ENCODE results near the gene KAZALD1. TPM values are rescaled to one million over a fixed set of nuclear protein-coding genes. Genes with fewer than 3 reads are reported as not detected.

Gene KAZALD1
- total RNA-seq, 1 experiment from 2014 or later: 1.8 TPM

DNA sequence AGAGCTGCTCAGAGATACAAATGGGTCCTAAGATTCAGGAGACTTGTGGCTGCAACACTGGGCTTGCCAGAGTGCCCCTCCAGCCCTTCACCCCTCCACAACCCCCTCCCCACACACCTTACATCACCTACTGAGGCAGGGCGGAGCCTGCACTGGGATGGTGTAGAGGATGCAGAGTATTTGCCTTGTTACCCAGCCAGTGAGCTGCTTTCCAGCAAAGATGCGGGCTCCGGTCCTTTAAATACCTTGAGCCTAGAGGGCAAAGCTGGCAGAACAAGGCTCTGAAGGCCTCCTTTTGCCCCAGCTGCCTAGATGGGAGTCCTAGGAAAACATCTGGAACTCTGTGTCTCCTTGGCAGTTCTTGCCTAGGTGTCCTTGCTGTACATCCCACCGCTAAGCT lies 34.6 kb downstream of the KAZALD1 start:
- TF ChIP-seq, protein P1, sequence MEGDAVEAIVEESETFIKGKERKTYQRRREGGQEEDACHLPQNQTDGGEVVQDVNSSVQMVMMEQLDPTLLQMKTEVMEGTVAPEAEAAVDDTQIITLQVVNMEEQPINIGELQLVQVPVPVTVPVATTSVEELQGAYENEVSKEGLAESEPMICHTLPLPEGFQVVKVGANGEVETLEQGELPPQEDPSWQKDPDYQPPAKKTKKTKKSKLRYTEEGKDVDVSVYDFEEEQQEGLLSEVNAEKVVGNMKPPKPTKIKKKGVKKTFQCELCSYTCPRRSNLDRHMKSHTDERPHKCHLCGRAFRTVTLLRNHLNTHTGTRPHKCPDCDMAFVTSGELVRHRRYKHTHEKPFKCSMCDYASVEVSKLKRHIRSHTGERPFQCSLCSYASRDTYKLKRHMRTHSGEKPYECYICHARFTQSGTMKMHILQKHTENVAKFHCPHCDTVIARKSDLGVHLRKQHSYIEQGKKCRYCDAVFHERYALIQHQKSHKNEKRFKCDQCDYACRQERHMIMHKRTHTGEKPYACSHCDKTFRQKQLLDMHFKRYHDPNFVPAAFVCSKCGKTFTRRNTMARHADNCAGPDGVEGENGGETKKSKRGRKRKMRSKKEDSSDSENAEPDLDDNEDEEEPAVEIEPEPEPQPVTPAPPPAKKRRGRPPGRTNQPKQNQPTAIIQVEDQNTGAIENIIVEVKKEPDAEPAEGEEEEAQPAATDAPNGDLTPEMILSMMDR (IDR thresholded peaks at IDR 0.05; ENCODE audit: unreplicated experiment): no peak
- intact Hi-C loops (cut with micrococcal nuclease; ENCODE audit: unreplicated experiment): no loop called here
- no peak overlapping the region for H3K27ac Mint-ChIP-seq (ENCODE audit: unreplicated experiment)
- no peak for DNase-seq
- H3K4me3 Mint-ChIP-seq (ENCODE audit: low read depth, unreplicated experiment): no peak overlapping the region
- CTCF ChIA-PET: interaction anchor here (0.6 to 4.4 kb wide), 5 partner anchors 9 to 47 kb away, joined by 3 to 116 read pairs (median 5); no protein-coding TSS in a partner anchor
- peaks cover 2% of the 10 kb centered on the region for H3K4me1 Mint-ChIP-seq (ENCODE audit: low read depth, unreplicated experiment)
- H3K9me3 Mint-ChIP-seq (ENCODE audit: low read depth, unreplicated experiment): no peaks in the 10 kb centered on the region
- no TSS peak for BruUV-seq (replicated peaks)
- H3K27me3 Mint-ChIP-seq (ENCODE audit: unreplicated experiment): peaks cover 53% of the 10 kb centered on the region
- no peaks in the 10 kb centered on the region for H3K36me3 Mint-ChIP-seq (ENCODE audit: insufficient read depth, unreplicated experiment)

GRCh38 chr10:101097881-101098280 lies 36.1 kb downstream of the KAZALD1 start:
- H3K9me3 Mint-ChIP-seq (ENCODE audit: low read depth, unreplicated experiment): no peaks in the 10 kb centered on the region
- no peak for DNase-seq
- BruUV-seq (replicated peaks): no TSS peak
- no peak overlapping the region for H3K4me3 Mint-ChIP-seq (ENCODE audit: low read depth, unreplicated experiment)
- no peak overlapping the region for H3K27ac Mint-ChIP-seq (ENCODE audit: unreplicated experiment)
- H3K4me1 Mint-ChIP-seq (ENCODE audit: low read depth, unreplicated experiment): no peaks in the 10 kb centered on the region
- peaks cover 54% of the 10 kb centered on the region for H3K27me3 Mint-ChIP-seq (ENCODE audit: unreplicated experiment)
- TF ChIP-seq, protein P1 (IDR thresholded peaks at IDR 0.05; ENCODE audit: unreplicated experiment): no peak
- intact Hi-C loops (cut with micrococcal nuclease; ENCODE audit: unreplicated experiment): no loop called here
- CTCF ChIA-PET: interaction anchor here (4.4 kb wide), 1 partner anchor 44 kb away, joined by 116 read pairs; no protein-coding TSS in a partner anchor
- no peaks in the 10 kb centered on the region for H3K36me3 Mint-ChIP-seq (ENCODE audit: insufficient read depth, unreplicated experiment)

DNA sequence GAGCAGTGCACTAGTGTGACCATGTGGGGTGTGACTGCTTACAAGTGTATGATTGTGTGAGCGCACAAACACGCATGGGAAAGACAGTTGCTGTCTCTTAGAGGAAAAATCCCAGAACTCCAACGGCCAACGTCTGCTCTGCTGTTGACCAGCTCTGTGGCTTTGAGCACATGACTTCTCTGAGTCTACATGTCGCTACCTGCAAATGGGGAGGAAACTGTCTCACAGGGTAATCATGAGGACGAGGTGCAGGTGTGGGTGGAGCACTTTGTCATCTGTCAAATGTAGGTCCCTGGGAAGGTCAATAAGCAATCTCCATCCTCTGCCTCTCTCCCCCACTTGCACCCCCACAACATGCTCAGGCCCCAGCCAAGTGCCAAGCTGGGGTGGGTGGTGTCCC lies 38.1 kb downstream of the KAZALD1 start:
- H3K9me3 Mint-ChIP-seq (ENCODE audit: low read depth, unreplicated experiment): no peaks in the 10 kb centered on the region

DNA sequence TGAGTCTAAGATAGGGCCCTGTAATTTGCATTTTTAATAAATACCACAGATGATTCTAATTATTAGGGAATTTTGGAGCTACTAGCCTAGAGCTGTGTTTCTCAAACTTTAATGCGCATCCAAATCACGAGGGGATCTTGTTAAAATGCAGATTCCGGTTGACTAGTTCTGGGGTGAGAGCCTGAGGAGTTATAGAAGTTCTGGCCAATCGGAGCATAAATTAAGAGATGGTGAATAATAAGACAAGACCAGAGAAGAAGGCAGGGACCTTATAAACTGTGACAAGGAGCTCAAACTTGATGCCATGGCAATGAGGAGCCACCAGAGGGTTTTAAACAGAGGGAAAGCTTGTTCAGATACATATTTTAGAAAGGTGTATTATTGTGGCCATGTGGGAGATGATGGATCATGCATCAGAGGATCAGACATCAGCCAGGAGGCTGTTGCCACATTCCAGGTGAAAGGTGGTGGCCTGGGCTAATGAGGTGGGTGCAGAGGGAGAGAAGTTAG lies 39.6 kb downstream of the KAZALD1 start:
- CTCF ChIA-PET: interaction anchor here (1.1 to 1.8 kb wide), 2 partner anchors 10 to 41 kb away, joined by 3 to 9 read pairs; no protein-coding TSS in a partner anchor
- TF ChIP-seq, protein P1 (IDR thresholded peaks at IDR 0.05; ENCODE audit: unreplicated experiment): no peak

More for the DNA sequence above, 38.1 kb downstream of the KAZALD1 start:
- no peaks in the 10 kb centered on the region for H3K4me1 Mint-ChIP-seq (ENCODE audit: low read depth, unreplicated experiment)
- H3K27me3 Mint-ChIP-seq (ENCODE audit: unreplicated experiment): peaks cover 63% of the 10 kb centered on the region
- intact Hi-C loops (cut with micrococcal nuclease; ENCODE audit: unreplicated experiment): no loop called here
- CTCF ChIA-PET: no interaction called here
- H3K36me3 Mint-ChIP-seq (ENCODE audit: insufficient read depth, unreplicated experiment): no peaks in the 10 kb centered on the region
- no TSS peak for BruUV-seq (replicated peaks)
- no peak overlapping the region for H3K27ac Mint-ChIP-seq (ENCODE audit: unreplicated experiment)
- H3K4me3 Mint-ChIP-seq (ENCODE audit: low read depth, unreplicated experiment): no peak overlapping the region
- no peak for DNase-seq
- TF ChIP-seq, protein P1 (IDR thresholded peaks at IDR 0.05; ENCODE audit: unreplicated experiment): no peak

More for the DNA sequence above, 39.6 kb downstream of the KAZALD1 start:
- no peaks in the 10 kb centered on the region for H3K9me3 Mint-ChIP-seq (ENCODE audit: low read depth, unreplicated experiment)
- no peak for DNase-seq
- no peaks in the 10 kb centered on the region for H3K36me3 Mint-ChIP-seq (ENCODE audit: insufficient read depth, unreplicated experiment)
- peaks cover 66% of the 10 kb centered on the region for H3K27me3 Mint-ChIP-seq (ENCODE audit: unreplicated experiment)
- intact Hi-C loops (cut with micrococcal nuclease; ENCODE audit: unreplicated experiment): no loop called here
- H3K27ac Mint-ChIP-seq (ENCODE audit: unreplicated experiment): no peak overlapping the region
- BruUV-seq (replicated peaks): no TSS peak
- no peak overlapping the region for H3K4me3 Mint-ChIP-seq (ENCODE audit: low read depth, unreplicated experiment)
- no peaks in the 10 kb centered on the region for H3K4me1 Mint-ChIP-seq (ENCODE audit: low read depth, unreplicated experiment)
